Measurements from ENCODE around the gene USP9X.
"Not testable (repeated sequence)": the region's sequence is repeated elsewhere in the genome, so short reads cannot be mapped to it uniquely, and the experiment has no call there.

Gene USP9X

GRCh38 chrX:41087201-41087600, 2.0 kb downstream of the USP9X start:
- no peak for DNase-seq

GRCh38 chrX:41090568-41091238, 5.5 kb downstream of the USP9X start:
- no peak for DNase-seq

- DNase-seq = no peak
Observed at GRCh38 chrX:41092776-41093175, 7.5 kb downstream of the USP9X start.

- no peak for DNase-seq
Observed at GRCh38 chrX:41095174-41095573, 9.9 kb downstream of the USP9X start.

- DNase-seq = no peak
Observed at GRCh38 chrX:41095908-41096307, 10.7 kb downstream of the USP9X start.

- DNase-seq = no peak
Observed at GRCh38 chrX:41096339-41096955, 11.2 kb downstream of the USP9X start.

- no peak for DNase-seq
Observed at GRCh38 chrX:41097326-41097725, 12.1 kb downstream of the USP9X start.

GRCh38 chrX:41100200-41100599, 15.0 kb downstream of the USP9X start:
- no peak for DNase-seq

- DNase-seq = no peak
Observed at GRCh38 chrX:41100819-41101218, 15.6 kb downstream of the USP9X start.

- no peak for DNase-seq
Observed at GRCh38 chrX:41105005-41105404, 19.8 kb downstream of the USP9X start.

GRCh38 chrX:41106257-41106656, 21.0 kb downstream of the USP9X start:
- DNase-seq = not testable (repeated sequence)

GRCh38 chrX:41108007-41108406, 22.8 kb downstream of the USP9X start:
- no peak for DNase-seq

- no peak for DNase-seq
Observed at GRCh38 chrX:41108463-41109205, 23.4 kb downstream of the USP9X start.

- DNase-seq = no peak
Observed at GRCh38 chrX:41110801-41111625, 25.8 kb downstream of the USP9X start.

GRCh38 chrX:41115104-41115425, 29.8 kb downstream of the USP9X start:
- DNase-seq = not testable (repeated sequence)

GRCh38 chrX:41116948-41117347, 31.7 kb downstream of the USP9X start:
- DNase-seq = no peak

GRCh38 chrX:41118156-41118555, 32.9 kb downstream of the USP9X start:
- DNase-seq = no peak

- no peak for DNase-seq
Observed at GRCh38 chrX:41119803-41120202, 34.6 kb downstream of the USP9X start.

GRCh38 chrX:41121766-41122165, 36.5 kb downstream of the USP9X start:
- no peak for DNase-seq

GRCh38 chrX:41122664-41123257, 37.5 kb downstream of the USP9X start:
- no peak for DNase-seq

- DNase-seq = no peak
Observed at GRCh38 chrX:41127477-41128192, 42.4 kb downstream of the USP9X start.

GRCh38 chrX:41128955-41129354, 43.7 kb downstream of the USP9X start:
- DNase-seq = no peak
